Retinal pigment epithelial cell (primary cell): ENCODE measurements around the gene ME3.
"Not testable (repeated sequence)": the region's sequence is repeated elsewhere in the genome, so short reads cannot be mapped to it uniquely, and the experiment has no call there.

ENCODE experiments used
- DNase-seq: peaks from one replicate; pipeline ENCODE4 v3.0.0-alpha.2; 2010; ENCODE audit warnings: low read depth
- H3K4me3 ChIP-seq: 2 replicates; pipeline ENCODE4 v1.5.1; 2011; ENCODE audit warnings: mild to moderate bottlenecking, low read length, control low read depth, moderate library complexity
- CTCF ChIP-seq: conservative IDR thresholded peaks from 2 replicates; pipeline ENCODE4 v1.5.1; 2011; ENCODE audit warnings: low read depth, low read length, control low read depth, inconsistent platforms

Gene ME3

GRCh38 chr11:86440843-86441242 is 231.6 kb downstream of the ME3 start:
- DNase-seq = no peak
- no peak for TF ChIP-seq CTCF
- H3K4me3 ChIP-seq = no peak overlapping the region

DNA sequence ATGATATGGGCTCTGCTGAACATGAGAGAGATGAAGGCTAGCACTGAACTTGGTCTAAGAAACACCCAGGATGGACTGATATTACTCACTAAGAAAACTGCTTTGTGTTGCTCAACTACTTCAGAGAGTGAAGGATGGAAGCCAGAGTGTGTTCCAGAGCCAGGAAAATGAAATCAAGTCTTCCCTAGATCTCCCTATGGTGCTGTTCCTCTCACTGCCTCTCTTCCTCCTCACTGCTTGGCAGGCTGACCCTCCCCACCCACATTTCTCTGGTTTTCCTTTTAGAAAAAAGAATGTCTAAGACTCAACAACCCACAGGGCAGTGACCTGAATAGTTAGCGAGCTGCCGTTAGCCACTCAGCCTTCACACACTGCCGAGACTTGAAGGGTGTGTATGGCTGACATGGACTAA is 232.1 kb downstream of the ME3 start:
- H3K4me3 ChIP-seq = no peak overlapping the region
- no peak for TF ChIP-seq CTCF
- DNase-seq = no peak

GRCh38 chr11:86438685-86439084 is 233.7 kb downstream of the ME3 start:
- DNase-seq = peak; percentile 41
- TF ChIP-seq CTCF = no peak
- H3K4me3 ChIP-seq = no peak overlapping the region

GRCh38 chr11:86435711-86436110 is 236.7 kb downstream of the ME3 start:
- no peak for DNase-seq
- no peak for TF ChIP-seq CTCF
- H3K4me3 ChIP-seq = no peak overlapping the region

DNA sequence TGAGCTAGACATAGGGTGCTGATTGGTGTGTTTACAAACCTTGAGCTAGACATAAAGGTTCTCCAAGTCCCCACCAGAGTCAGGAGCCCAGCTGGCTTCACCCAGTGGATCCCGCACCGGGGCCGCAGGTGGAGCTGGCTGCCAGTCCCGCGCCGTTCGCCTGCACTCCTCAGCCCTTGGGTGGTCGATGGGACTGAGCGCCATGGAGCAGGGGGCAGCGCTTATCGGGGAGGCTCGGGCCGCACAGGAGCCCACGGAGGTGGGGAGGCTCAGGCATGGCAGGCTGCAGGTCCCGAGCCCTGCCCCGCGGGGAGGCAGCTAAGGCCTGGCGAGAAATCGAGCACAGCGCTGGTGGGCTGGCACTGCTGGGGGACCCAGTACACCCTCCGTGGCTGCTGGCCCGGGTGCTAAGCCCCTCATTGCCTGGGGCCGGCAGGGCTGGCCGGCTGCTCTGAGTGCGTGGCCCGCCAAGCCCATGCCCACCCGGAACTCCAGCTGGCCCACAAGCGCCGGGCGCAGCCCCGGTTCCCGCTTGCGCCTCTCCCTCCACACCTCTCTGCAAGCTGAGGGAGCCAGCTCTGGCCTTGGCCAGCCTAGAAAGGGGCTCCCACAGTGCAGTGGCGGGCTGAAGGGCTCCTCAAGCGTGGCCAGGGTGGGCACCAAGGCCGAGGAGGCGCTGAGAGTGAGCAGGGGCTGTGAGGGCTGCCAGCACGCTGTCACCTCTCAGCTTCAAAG is 238.9 kb downstream of the ME3 start:
- not testable (repeated sequence) for DNase-seq, H3K4me3 ChIP-seq

DNA sequence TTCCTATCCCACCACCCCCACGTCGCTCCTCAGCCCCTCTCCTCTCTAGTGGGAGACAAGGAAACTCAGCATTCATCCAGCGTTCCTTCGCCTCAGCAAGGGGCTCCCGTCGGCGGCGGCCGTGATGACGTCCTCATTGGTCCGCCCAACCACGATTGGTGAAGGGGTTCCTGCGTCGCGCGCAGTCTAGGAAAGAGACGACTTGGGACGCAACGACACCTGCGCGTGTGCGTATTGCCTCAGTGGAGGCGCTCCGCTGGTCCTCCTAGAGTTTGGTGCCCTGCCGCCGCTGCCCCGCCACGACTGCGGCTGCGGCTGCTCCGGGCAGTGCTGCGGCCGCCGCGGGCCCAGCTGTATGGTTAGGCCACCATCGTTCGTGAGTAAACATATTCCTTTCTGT is 241.2 kb downstream of the ME3 start:
- no peak for TF ChIP-seq CTCF
- DNase-seq = no peak
- H3K4me3 ChIP-seq = no peak overlapping the region

GRCh38 chr11:86427441-86427840 is 245.0 kb downstream of the ME3 start:
- DNase-seq = no peak
- no peak for TF ChIP-seq CTCF
- no peak overlapping the region for H3K4me3 ChIP-seq

- DNase-seq, H3K4me3 ChIP-seq: not testable (repeated sequence)
These were observed 248.9 kb downstream of the ME3 start for GRCh38 chr11:86423488-86423887.
